GM18502 (cell line): ENCODE results near the gene TSPYL1.

Experiments
- ATAC-seq: cut with Tn5 transposase; IDR thresholded peaks from one replicate; pipeline ENCODE4 v1.9.1; 2021; ENCODE audit warnings: mild to moderate bottlenecking; ENCODE audit not compliant: unreplicated experiment, poor library complexity

Gene TSPYL1

DNA sequence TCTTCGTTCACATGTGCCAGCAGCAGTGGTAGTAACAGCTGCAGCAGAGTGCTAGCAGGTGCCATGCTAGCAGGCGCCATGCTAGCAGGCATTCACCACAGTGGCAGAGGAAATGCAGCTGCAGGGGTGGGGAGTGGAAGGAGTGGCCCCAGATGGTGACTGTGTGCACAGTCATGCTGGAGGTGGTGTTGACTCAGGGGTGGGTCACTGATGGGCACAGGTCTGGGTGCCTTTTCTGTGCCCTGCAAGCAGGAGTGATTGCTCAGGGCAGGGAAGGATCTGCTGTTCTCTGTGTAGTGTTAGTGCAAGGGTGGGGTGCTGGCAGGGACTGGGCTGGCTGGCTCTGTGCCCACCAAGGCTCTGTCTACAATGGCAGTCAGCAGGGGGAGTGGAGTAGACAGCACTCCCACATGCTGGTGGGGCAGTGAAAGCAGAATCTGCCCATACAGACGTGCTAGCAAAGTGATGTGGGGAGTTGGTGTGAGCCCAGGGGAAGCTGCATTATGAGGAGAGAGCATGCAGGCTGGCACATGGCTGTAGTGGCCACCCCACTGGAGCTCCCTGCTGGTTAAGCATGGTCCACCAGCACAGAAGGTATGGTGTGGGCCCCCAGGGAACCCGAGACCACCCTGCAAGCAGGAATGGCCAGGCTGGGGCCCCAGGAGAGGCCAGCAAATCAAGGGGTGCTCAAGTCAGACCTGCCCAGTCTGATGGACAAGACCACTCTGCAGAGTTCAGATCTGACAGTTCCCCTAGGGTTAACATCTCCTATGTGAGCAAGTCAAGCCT is 14.5 kb downstream of the TSPYL1 start:
- ATAC-seq: no peak

- ATAC-seq: no peak
These were observed 16.4 kb downstream of the TSPYL1 start for GRCh38 chr6:116263353-116263752.

DNA sequence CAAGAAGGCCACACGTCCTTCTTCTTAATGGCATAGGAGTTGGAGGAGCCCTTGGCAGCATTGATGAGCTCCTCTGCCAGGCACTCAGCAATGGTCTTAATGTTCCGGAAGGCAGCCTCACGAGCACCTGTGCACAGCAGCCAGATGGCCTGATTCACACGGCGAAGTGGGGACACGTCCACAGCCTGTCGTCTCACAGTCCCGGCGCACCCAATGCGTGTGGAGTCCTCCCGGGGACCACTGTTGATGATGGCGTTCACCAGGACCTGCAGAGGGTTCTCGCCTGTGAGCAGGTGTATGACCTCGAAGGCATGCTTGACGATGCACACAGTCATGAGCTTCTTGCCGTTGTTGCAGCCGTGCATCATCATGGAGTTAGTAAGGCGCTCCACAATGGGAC is 21.2 kb downstream of the TSPYL1 start:
- ATAC-seq: no peak

DNA sequence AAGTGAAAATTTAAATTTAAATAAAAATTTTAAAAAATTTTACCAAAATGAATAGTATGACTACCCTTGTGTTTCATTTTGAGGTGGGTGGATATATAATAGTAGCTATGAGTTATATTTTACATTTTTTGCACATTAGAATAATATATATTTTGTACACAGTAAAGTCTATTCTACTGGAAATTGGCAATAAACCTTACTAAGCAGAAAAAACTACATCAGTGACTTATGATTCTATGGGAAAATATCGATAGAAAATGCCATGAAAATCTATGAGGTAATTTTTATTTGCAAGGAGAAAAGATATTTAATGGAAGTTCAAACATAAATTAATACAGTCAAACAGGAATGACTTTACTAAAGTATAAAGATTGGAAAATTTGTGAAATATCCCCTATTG is 23.0 kb downstream of the TSPYL1 start:
- ATAC-seq: no peak

DNA sequence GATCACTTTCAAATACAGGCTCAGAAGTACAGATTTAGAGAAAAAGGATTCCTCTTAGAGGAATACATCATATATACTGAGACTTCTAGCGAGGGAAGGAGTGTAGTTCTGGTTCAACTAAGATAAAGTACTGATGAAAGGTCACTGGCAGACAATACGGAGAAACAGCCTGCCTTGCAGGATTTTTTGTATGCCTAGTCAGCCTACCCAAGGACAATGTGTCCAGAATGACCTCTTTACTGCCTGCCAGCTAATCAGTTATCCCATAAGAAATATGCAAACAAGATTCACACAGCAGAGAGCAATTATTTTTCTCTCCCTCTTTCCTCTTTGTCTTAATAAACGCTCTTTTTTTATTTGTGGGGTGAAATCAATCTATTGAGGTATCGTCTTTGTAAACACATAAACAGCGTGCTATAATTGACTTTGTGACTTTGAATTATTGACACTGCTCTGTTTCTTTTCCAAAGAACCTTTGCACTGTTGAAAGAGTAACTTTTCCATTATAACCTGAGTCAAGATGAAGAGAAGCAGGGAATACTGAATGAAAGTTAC is 24.4 kb downstream of the TSPYL1 start:
- no peak for ATAC-seq

DNA sequence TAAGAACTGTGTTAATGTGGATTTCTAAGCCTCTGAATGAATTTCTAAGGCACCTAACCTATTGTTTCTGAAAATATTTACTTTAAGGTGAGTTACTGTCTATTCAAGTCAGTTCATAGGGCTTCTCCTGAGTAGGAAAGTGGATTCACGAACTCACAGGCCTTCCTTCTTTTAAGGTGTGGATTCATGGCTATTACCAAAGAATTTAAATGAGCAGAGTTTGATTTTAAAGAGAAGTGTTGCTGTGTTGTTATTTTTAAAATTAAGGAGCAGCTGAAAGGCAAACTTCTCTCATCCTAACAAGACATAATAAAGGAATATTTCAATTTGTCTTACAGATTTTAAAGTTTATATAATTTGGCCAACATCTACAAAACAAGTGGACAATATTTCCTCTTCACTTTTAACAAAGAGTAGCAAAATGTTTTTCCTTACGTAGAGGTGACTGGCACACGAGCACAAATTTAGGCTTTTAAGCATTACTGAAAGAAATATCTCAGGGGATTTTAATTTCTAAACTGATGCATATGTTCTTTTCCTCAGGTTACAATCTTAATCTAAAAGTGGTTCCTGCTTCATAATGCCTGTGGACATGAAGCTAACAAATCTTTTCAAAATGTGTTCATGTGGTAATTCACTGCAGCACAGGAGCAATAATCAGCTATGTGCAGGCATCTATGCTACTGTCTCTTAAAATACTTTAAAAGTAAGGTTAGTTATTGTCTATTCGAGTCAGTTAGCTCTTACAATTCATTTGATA is 25.3 kb downstream of the TSPYL1 start:
- peak; percentile 34 for ATAC-seq

DNA sequence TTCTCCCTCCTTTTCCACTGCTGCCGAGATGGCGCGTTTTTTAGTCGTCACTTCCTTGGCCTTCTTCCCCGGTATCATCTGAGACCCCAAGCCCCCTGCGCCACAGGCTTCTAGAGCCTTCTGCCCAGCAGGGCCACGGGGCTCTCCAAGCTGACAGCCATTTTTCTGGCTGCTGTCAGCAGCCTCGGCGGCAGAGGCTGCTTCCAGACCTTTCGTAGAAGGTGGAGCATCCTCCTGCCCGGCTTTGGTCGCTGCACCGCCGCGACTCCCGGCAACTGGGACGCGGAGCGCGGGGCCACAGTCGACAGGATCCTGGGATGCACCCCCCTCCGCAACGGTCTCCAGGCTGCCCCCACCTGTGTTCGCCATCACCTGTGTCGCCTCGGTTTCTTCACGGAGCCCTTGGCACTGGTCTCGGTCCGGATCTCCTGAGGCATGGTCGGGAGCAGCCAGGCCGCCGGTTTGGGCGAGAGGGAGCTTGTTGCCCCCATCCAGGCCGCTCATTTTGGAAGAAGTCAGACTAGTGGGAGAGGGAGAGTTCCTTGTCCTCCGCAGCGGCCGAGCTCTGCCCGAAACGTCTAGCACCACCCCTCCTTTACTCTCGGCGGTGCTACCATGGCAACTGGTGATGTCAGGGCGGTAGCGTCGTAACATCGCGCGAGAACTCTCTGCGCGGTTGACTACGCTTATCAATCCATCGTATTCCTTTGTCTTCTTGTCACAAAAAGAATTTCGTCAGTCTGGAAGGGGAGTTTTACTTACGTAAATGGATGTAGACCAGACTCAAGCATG is 26.0 kb downstream of the TSPYL1 start, which contains the start of gene TSPYL4:
TSPYL4 (minus strand) TSS at position 571 of the 792 bp plus-strand sequence; CDS start at position 504, 67 bp downstream.
- ATAC-seq: peak; percentile 100

DNA sequence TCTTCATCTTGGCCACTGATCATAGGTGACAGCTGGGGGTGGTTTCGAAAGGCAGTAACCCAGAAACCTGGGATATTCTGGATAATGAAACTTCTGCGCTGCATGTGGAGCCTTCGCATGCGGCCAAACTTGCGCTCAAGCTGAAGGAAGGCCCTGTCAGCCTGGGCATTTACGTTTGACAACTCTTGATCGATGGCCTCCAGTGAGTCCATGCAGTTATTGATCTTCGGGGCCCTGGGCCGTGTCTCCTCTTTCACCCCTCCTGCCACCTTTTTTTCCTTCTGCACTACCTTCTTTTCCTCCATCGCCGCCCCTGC is 26.6 kb downstream of the TSPYL1 start:
- no peak for ATAC-seq

DNA sequence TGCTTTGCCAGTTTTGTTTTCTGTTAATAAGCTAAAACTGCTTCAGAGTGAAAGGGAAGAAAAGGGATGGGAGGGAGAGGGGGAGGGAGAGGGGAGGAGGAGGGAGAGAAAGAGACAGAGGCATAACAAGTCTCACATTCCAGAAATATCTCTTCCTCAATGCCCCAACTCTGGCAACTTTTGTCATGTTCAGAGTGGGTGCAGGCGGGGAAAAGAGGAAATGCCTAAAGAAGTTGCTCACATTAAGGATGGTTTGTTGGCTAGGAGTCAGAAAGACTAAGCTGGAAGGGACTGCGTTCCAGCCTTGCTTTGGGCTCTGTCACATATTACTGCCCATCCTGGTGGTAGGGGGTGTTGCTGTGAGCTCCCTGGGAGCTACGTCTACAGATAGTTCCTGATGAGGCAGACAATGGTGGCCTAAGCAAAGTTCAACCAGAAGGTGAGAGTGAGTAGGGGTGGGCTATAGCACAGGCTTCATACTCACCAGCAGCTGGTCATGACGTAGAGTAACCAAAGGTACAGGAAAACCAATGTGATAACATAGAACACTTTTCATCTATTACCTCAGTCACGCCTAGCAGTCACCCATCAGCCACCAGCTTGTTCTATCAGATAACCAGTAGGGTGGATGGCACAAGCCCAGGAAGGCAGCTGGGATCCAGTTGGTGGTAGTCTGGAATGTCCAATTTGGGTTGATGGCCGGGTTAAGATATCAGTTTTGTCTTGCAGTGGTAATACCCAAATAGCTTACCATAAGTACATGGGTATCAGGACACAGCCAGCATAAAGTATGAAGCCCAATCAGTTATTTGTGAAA is 28.0 kb downstream of the TSPYL1 start:
- ATAC-seq: no peak

GRCh38 chr6:116248577-116248976 is 31.2 kb downstream of the TSPYL1 start:
- no peak for ATAC-seq

- no peak for ATAC-seq
These were observed 32.4 kb downstream of the TSPYL1 start for GRCh38 chr6:116247285-116247684.

DNA sequence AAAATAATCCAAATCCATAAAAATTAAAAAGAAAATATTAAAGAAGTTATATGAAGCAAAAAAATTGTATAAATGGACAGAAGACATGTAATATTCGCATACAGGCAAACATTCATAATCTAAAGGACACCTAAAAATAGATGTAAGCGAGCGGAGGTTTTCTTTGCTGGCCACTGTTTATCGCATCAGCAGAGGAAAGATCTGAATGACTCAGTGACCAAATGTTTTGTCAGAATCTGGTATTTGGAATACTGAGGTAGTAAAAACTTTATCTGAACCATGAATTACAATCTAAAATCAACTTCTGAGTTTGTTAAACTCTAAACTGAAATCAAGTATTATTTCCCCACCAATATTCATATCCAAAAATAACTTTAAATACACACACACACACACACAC is 33.6 kb downstream of the TSPYL1 start:
- ATAC-seq: no peak

- ATAC-seq: no peak
These were observed 35.4 kb downstream of the TSPYL1 start for GRCh38 chr6:116244284-116244683.

DNA sequence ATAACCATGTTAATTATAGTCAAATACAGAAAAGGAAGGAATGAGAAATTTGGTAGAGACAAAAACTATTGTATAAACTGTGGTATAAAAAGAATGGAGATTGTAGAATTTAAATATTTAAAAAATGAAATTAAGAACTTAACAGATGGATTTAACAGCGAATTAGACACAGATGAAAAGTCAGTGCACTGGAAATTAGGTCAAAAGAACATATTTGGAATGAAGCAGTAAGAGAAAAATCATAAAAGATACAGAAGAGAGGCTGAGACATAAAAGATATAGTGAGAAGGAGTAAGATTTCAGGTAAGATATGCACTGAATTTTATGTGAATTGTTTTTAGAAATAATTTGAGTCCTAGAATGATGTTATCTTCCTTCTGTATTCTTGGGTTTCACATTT is 39.9 kb downstream of the TSPYL1 start:
- ATAC-seq: no peak

DNA sequence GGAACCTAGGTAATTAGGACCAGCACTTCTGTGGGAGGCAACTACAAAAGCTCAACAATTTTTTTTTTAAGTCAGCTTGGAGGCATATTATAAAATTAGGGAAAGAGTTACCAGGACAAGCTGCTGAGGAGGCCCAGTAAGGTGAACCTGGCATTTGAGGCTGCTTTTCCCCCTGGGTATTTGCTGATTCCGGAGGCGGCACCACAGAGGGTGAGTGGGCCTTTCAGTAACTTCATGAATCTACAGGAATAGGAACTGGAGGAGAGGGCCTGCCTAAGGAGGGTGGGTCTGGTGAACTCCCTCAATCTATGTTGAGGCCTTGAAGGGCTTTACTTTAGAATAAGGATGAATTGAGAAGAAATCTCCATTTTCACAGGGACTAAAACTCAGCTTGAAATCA is 40.5 kb downstream of the TSPYL1 start:
- ATAC-seq: no peak

DNA sequence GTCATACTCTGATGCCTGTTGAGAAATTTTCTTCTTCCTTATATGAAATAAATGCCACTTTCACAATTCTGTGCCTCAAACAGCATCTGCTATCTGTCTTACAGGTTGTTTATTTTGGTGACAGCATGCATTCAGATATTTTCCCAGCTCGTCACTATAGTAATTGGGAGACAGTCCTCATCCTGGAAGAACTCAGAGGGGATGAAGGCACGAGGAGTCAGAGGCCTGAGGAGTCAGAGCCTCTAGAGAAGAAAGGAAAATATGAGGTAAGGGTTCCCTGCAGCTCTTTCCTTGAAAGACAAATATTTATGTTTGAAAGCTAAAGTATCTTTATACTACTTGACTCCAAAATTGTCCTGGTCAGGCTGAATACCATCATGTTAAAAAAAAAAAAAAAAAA is 41.6 kb downstream of the TSPYL1 start:
- no peak for ATAC-seq

DNA sequence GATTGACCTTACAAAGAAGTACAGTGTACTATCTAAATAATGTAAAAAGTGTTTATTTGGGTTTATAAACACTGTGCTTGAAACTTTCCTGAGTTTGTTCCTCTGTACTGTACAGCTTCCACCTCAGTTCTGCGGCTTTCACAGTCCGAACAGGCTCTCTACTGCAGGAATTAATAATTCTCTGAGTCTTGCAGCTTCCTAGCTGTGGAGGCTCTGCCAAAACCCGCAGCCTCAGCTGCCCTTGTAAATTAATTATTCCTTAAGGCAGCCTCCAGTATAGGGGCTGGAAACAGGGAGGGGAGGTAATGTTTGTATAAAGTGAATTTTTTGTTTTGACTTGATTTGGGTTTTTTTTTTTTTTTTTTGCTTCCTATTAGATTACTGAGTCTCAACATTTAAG is 45.0 kb downstream of the TSPYL1 start:
- no peak for ATAC-seq

GRCh38 chr6:116229287-116229913 is 50.3 kb downstream of the TSPYL1 start:
- ATAC-seq: no peak
